GM12878 (cell line): ENCODE data around the gene HOXA2. TPM values are rescaled to one million over a fixed set of nuclear protein-coding genes. Genes with fewer than 3 reads are reported as not detected.

Experiments
- ATAC-seq: fragments of 200-7000 bp; cut with Tn5 transposase; 3 replicates; pipeline ENCODE4 v1.9.1; 2020; ENCODE audit warnings: mild to moderate bottlenecking, moderate library complexity
- BruUV-seq: library from RNA; stranded (reverse); fragments of 400-500 nt; replicated peaks from 2 replicates; lab custom pipeline; 2021; lab: Mats Ljungman, UMichigan
- CTCF ChIA-PET: fragments of 300-600 bp; sonication (Branson Sonifier 250); formaldehyde crosslinking; extraction: SDS; loops from one replicate; lab custom pipeline; 2021; ENCODE audit warnings: inconsistent platforms; lab: Yijun Ruan, JAX
- POLR2A ChIA-PET: fragments of 350-600 bp; formaldehyde crosslinking; extraction: SDS; loops from one replicate; lab custom pipeline; 2021; ENCODE audit warnings: inconsistent platforms; lab: Charles Lee
- RAD21 ChIA-PET: fragments of 300-600 bp; sonication (Branson Sonifier 250); formaldehyde crosslinking; loops from one replicate; lab custom pipeline; 2023; ENCODE audit warnings: antibody characterized with exemption; ENCODE audit not compliant: unreplicated experiment; lab: Charles Lee
- SMC1A ChIA-PET: fragments of 300-600 bp; sonication (Branson Sonifier 250); formaldehyde crosslinking; loops from one replicate; lab custom pipeline; 2023; ENCODE audit not compliant: unreplicated experiment, uncharacterized antibody; lab: Charles Lee
- DNase-seq: peaks from one replicate; pipeline ENCODE4 v3.0.0-alpha.2; 2011; ENCODE audit warnings: low read depth, low spot score
- FAIRE-seq: peaks from 3 replicates; lab custom pipeline; 2011; peaks lifted over from hg19 to GRCh38; lab: Jason Lieb, UNC
- H2AFZ ChIP-seq: 2 replicates; pipeline ENCODE4 v1.6.0; 2011; ENCODE audit warnings: low read depth, low read length, control low read depth; ENCODE audit not compliant: control insufficient read depth
- H3K27ac ChIP-seq: 2 replicates; pipeline ENCODE4 v1.5.1; 2011; ENCODE audit warnings: control low read depth; ENCODE audit not compliant: control insufficient read depth, insufficient read depth
- H3K27me3 ChIP-seq, 2 experiments: replicated peaks in 1 of 2; 2 replicates each; pipeline versions ENCODE4 v1.6.0 to v1.6.1; 2011; ENCODE audit warnings: low read length in 1 of 2; ENCODE audit not compliant: control insufficient read depth in 2 of 2, insufficient read depth in 2 of 2
- H3K36me3 ChIP-seq, 2 experiments: 2 replicates each; pipeline ENCODE4 v1.5.1; 2011; ENCODE audit warnings: low read length in 1 of 2; ENCODE audit not compliant: control insufficient read depth in 2 of 2, insufficient read depth in 2 of 2
- H3K4me1 ChIP-seq: 2 replicates; pipeline ENCODE4 v1.6.1; 2011; ENCODE audit warnings: mild to moderate bottlenecking, low read length, moderate library complexity, mixed read lengths; ENCODE audit not compliant: control insufficient read depth, insufficient read depth
- H3K4me2 ChIP-seq: 2 replicates; pipeline ENCODE4 v1.6.0; 2011; ENCODE audit warnings: control low read depth; ENCODE audit not compliant: control insufficient read depth, insufficient read depth
- H3K4me3 ChIP-seq: fragments of 200-600 bp; sonication (generic); 2 replicates; pipeline ENCODE4 v1.5.1; 2016
- H3K79me2 ChIP-seq: 2 replicates; pipeline ENCODE4 v1.6.0; 2011; ENCODE audit warnings: low read length; ENCODE audit not compliant: control insufficient read depth, insufficient read depth
- H3K9ac ChIP-seq: 2 replicates; pipeline ENCODE4 v1.8.0; 2011; ENCODE audit warnings: low read length, control low read depth, mixed read lengths; ENCODE audit not compliant: control insufficient read depth, insufficient read depth
- H3K9me3 ChIP-seq: replicated peaks from 3 replicates; pipeline ENCODE4 v1.5.1; 2011; ENCODE audit warnings: mild to moderate bottlenecking, low read length; ENCODE audit not compliant: control insufficient read depth, insufficient read depth
- H4K20me1 ChIP-seq: 2 replicates; pipeline ENCODE4 v1.6.0; 2011; ENCODE audit not compliant: control insufficient read depth, insufficient read depth
- ASH2L ChIP-seq: fragments of 300-600, 200-600 bp; sonication (generic); IDR thresholded peaks from 2 replicates; pipeline ENCODE4 v1.6.1; 2017; ENCODE audit warnings: low read depth, mild to moderate bottlenecking, borderline replicate concordance
- ATF7 ChIP-seq: fragments of 450-650 bp; IDR thresholded peaks from 2 replicates; pipeline ENCODE4 v1.6.1; 2016; ENCODE audit warnings: low read depth, mild to moderate bottlenecking
- CEBPB ChIP-seq, 2 experiments: fragments of 150-350 bp in 1 of 2; IDR thresholded peaks; 2 replicates each; pipeline ENCODE4 v1.6.1; 2012 to 2014; ENCODE audit warnings: low read depth in 2 of 2, low read length in 2 of 2, borderline replicate concordance in 1 of 2, inconsistent platforms in 1 of 2
- DPF2 ChIP-seq: fragments of 450-650 bp; IDR thresholded peaks from 2 replicates; pipeline ENCODE4 v1.6.1; 2017; ENCODE audit warnings: mild to moderate bottlenecking
- E4F1 ChIP-seq: fragments of 450-650 bp; IDR thresholded peaks from 2 replicates; pipeline ENCODE4 v1.6.1; 2018; ENCODE audit warnings: borderline replicate concordance, mild to moderate bottlenecking; ENCODE audit not compliant: partially characterized antibody
- NKRF ChIP-seq: fragments of 450-650 bp; conservative IDR thresholded peaks from 2 replicates; pipeline ENCODE4 v1.6.1; 2017; ENCODE audit warnings: mild to moderate bottlenecking, moderate library complexity
- PBX3 ChIP-seq: IDR thresholded peaks from 2 replicates; pipeline ENCODE4 v1.6.1; 2011; ENCODE audit warnings: mild to moderate bottlenecking, low read depth, low read length, moderate library complexity; ENCODE audit not compliant: insufficient replicate concordance
- ZNF217 ChIP-seq: fragments of 450-650 bp; IDR thresholded peaks from 2 replicates; pipeline ENCODE4 v1.6.1; 2017; ENCODE audit warnings: antibody characterized with exemption, mild to moderate bottlenecking
- ZNF622 ChIP-seq: fragments of 450-650 bp; IDR thresholded peaks from 2 replicates; pipeline ENCODE4 v1.6.1; 2017; ENCODE audit warnings: mild to moderate bottlenecking, inconsistent platforms
- WGBS: methylation state at CpG from one replicate; pipeline ENCODE4 v1.1.6; 2016; ENCODE audit warnings: low lambda C conversion rate; ENCODE audit not compliant: insufficient replicate concordance, insufficient coverage; ENCODE audit errors: missing lambda C conversion rate; 5-methylcytosine and 5-hydroxymethylcytosine counted together
- in situ Hi-C: fragments of 300-500 bp; cut with MboI; formaldehyde crosslinking; loops from 9 replicates; pipeline ENCODE4 v1.14.3; 2018; ENCODE audit warnings: mixed read lengths
- intact Hi-C: fragments of 100-400 bp; cut with micrococcal nuclease; formaldehyde crosslinking; loops from one replicate; pipeline ENCODE4 v1.14.2; 2022; ENCODE audit not compliant: unreplicated experiment
- polyA plus RNA-seq, 11 experiments: library from polyadenylated mRNA; depleted of rRNA in 4 of 11; unstranded in 6 of 11; stranded (reverse) in 5 of 11; fragments of >200 nt; fragmentation: Nextera tagmentation in 4 of 11; fragmentation: Illumina TruSeq in 1 of 11; extraction: Ambion mirVana in 4 of 11; extraction: Trizol in 1 of 11; gene quantifications; 1 replicate in 1 of 11; 2 replicates in 10 of 11; pipeline versions ENCODE4 v1.2.1 to v1.2.3, GENCODE V29; 2011 to 2016; ENCODE audit warnings: inconsistent platforms in 2 of 11, missing spikeins in 2 of 11, low read depth in 1 of 11
- total RNA-seq, 4 experiments: library from RNA; depleted of rRNA in 3 of 4; stranded (reverse); fragments of >200 nt in 3 of 4; fragmentation: Illumina TruSeq in 1 of 4; extraction: Trizol in 1 of 4; gene quantifications; 2 replicates each; pipeline versions ENCODE4 v1.2.1 to v1.2.3, GENCODE V29; 2013 to 2021

The HOXA2 gene
- total and polyA plus RNA-seq, 10 of the 15 experiments (the other 5 are each of a cell fraction or from before 2014, with no cell fraction given): not detected

- FAIRE-seq (no peak), DNase-seq (no peak), ATAC-seq (no peak)
- Histone ChIP-seq H2AFZ (no peak overlapping the region), H3K9ac (no peak overlapping the region), H4K20me1 (no peaks in the 10 kb centered on the region; the same call in 1 of the 2 replicates), H3K4me1 (no peaks in the 10 kb centered on the region), H3K27ac (no peak overlapping the region), H3K4me2 (no peak overlapping the region), H3K79me2 (no peaks in the 10 kb centered on the region), H3K27me3 (no peaks in the 10 kb centered on the region; a peak in 1 of 4 replicates), H3K9me3 (no peaks in the 10 kb centered on the region), H3K4me3 (no peak overlapping the region), H3K36me3 (no peaks in the 10 kb centered on the region)
- intact Hi-C loops (no loop called here), in situ Hi-C loops (no loop called here)
- SMC1A ChIA-PET: interaction anchor here (0.6 to 2.8 kb wide), 3 partner anchors 36 to 434 kb away, joined by 3 to 6 read pairs (median 5); no protein-coding TSS in a partner anchor
- no TSS peak for BruUV-seq
- RAD21 ChIA-PET: no interaction called here
- TF ChIP-seq ATF7: no peak
- TF ChIP-seq PBX3: no peak
- TF ChIP-seq CEBPB (IDR thresholded peaks at IDR 0.05; ENCODE audit: borderline replicate concordance in 1 of 2, low read depth in 2 of 2, low read length in 2 of 2): no peak
- no peak for TF ChIP-seq ASH2L
- TF ChIP-seq ZNF622: no peak
- TF ChIP-seq E4F1: no peak
- no peak for TF ChIP-seq ZNF217
- no peak for TF ChIP-seq DPF2
- TF ChIP-seq NKRF: no peak
- CTCF ChIA-PET: interaction anchor here (0.6 to 0.9 kb wide), 2 partner anchors 266 to 359 kb away, joined by 3 read pairs; no protein-coding TSS in a partner anchor
- 0% methylated on average over 1 of the region's 1 CpG for WGBS
- POLR2A ChIA-PET: no interaction called here
These were observed 17.0 kb upstream of the HOXA2 start for GRCh38 chr7:27119412-27119911.
